Osteocyte (in vitro differentiated cells): ENCODE results near the gene CEP95. TPM values are rescaled to one million over a fixed set of nuclear protein-coding genes. Genes with fewer than 3 reads are reported as not detected.

ENCODE experiments used
- DNase-seq: peaks from one replicate; pipeline ENCODE4 v3.0.0; 2021; ENCODE audit warnings: mixed read lengths; ENCODE audit not compliant: unreplicated experiment; ENCODE audit errors: extremely low spot score
- H3K27ac Mint-ChIP-seq: one replicate; pipeline ENCODE4 v1.8.0; 2021; ENCODE audit warnings: mild to moderate bottlenecking, mixed read lengths; ENCODE audit not compliant: unreplicated experiment
- H3K27me3 Mint-ChIP-seq: one replicate; pipeline ENCODE4 v1.8.0; 2021; ENCODE audit warnings: mixed read lengths; ENCODE audit not compliant: unreplicated experiment
- H3K36me3 Mint-ChIP-seq: one replicate; pipeline ENCODE4 v1.8.0; 2021; ENCODE audit warnings: mixed read lengths; ENCODE audit not compliant: unreplicated experiment
- H3K4me1 Mint-ChIP-seq: one replicate; pipeline ENCODE4 v1.8.0; 2021; ENCODE audit warnings: mixed read lengths; ENCODE audit not compliant: unreplicated experiment
- H3K4me3 Mint-ChIP-seq: one replicate; pipeline ENCODE4 v1.8.0; 2021; ENCODE audit warnings: mild to moderate bottlenecking, moderate library complexity, mixed read lengths; ENCODE audit not compliant: unreplicated experiment
- H3K9me3 Mint-ChIP-seq: one replicate; pipeline ENCODE4 v1.8.0; 2021; ENCODE audit warnings: mixed read lengths; ENCODE audit not compliant: unreplicated experiment
- total RNA-seq: library from RNA; stranded (reverse); gene quantifications from 2 replicates; pipeline ENCODE4 v1.2.1, GENCODE V29; 2021
- TF ChIP-seq, protein P1 (sequence below): fragments of 200-600 bp; sonication (generic); IDR thresholded peaks from 2 replicates; pipeline ENCODE4 v1.5.0; 2021; ENCODE audit warnings: antibody characterized with exemption, mild to moderate bottlenecking, moderate library complexity

The CEP95 gene
- total RNA-seq, 1 donor from 2014 or later, result 47.8 TPM

DNA sequence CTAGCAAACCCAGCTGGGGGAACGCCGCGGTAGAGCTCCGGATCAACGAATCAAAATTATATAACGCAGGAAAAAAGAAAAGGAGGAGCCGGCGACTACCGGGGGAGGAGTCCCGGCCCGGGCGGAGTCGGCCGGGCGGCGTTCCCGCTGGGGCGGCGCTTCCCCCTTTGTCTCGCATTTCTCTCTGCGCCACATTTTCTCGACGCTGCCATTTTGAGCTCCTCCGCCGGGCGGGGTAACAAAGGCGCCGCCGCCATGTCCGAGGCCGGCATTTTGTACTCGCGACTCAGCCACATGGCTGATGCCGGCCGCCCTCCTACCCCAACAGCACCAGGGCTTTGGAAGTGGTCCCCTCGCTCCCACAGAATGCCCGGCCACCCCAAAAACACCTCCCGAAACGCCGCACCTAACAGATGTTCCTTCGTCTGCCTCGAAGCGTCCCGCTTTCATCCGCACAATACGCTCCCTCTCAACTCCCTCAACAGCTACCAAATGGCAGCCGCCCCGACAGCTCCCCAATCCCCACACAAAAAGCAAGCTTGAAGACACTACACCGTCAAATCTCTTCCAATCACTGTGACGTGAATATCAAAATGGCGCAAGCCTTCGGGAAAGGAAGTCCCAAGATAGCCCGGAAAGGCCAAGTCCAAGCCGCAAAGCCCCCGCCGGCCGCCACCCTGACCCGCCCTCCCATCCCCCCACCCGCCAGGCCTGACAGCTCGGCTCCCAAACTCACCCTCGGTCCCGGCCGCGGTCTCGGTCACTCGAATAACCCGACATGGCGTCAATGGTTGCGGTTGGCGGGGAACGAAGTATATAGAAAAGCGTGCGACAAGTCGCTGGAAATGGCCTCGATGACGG lies 1.2 kb upstream of the CEP95 start:
- Mint-ChIP-seq H3K27me3 (no peaks in the 10 kb centered on the region), H3K9me3 (no peaks in the 10 kb centered on the region), H3K4me3 (peak overlapping the region; percentile 100), H3K36me3 (peaks cover 54% of the 10 kb centered on the region), H3K27ac (peak overlapping the region; percentile 100), H3K4me1 (peaks cover 44% of the 10 kb centered on the region)
- peak; percentile 96 for DNase-seq
- TF ChIP-seq, protein P1, sequence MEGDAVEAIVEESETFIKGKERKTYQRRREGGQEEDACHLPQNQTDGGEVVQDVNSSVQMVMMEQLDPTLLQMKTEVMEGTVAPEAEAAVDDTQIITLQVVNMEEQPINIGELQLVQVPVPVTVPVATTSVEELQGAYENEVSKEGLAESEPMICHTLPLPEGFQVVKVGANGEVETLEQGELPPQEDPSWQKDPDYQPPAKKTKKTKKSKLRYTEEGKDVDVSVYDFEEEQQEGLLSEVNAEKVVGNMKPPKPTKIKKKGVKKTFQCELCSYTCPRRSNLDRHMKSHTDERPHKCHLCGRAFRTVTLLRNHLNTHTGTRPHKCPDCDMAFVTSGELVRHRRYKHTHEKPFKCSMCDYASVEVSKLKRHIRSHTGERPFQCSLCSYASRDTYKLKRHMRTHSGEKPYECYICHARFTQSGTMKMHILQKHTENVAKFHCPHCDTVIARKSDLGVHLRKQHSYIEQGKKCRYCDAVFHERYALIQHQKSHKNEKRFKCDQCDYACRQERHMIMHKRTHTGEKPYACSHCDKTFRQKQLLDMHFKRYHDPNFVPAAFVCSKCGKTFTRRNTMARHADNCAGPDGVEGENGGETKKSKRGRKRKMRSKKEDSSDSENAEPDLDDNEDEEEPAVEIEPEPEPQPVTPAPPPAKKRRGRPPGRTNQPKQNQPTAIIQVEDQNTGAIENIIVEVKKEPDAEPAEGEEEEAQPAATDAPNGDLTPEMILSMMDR, result no peak

DNA sequence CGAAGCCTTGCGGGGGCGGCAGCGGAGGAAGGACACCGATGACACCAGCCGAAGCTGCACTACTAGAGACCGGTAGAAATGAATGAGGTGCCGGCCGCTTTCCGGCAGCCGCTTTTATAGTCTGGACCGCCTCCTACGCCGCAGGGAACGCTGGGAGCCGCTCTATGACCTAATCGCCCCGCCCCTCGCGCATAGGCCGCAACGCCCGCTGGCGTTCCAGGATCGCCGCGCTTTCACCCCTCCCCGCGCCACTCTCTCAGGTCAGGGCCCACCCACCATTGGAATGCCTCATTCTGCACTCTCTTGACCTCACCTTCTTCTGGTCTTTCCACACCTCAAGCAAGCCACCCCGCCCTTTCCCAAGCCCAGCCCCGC lies 589 bp upstream of the CEP95 start, which contains the start of gene DDX5:
TSS of gene DDX5 (minus strand) at position 89 of the 375 bp plus-strand sequence. CDS start 170 bp downstream, outside the sequence.
- Mint-ChIP-seq H3K27ac (peak within 1 kb of the TSS; percentile 100), H3K4me1 (peaks cover 42% of the 10 kb centered on the region), H3K36me3 (peaks cover 55% of the 10 kb centered on the region), H3K4me3 (peak within 1 kb of the TSS; percentile 100), H3K27me3 (no peaks in the 10 kb centered on the region), H3K9me3 (no peaks in the 10 kb centered on the region)
- TF ChIP-seq, protein P1, result no peak
- peak; percentile 98 for DNase-seq

DNA sequence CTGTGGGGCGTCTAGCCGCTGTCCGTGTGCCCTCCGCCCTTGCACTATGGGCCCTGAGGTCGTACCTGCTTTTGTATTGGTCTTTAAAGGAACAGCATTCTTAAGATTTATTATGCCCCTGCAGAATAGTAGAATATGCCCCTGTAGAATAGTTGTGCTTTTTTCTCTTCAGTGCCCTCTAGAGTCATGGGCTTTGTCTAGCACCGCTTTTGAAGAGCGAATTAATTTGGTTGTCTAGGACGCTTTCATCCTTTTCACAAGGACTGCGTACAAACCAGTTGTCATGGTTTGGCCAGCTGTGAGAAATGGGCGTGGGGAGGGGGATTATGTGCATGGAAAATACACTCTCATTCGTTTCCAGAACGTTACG lies 621 bp downstream of the CEP95 start:
- no peaks in the 10 kb centered on the region for H3K9me3 Mint-ChIP-seq
- no peak for DNase-seq
- H3K27ac Mint-ChIP-seq, result peak overlapping the region; percentile 100
- peaks cover 52% of the 10 kb centered on the region for H3K36me3 Mint-ChIP-seq
- H3K27me3 Mint-ChIP-seq, result no peaks in the 10 kb centered on the region
- peaks cover 32% of the 10 kb centered on the region for H3K4me1 Mint-ChIP-seq
- peak overlapping the region; percentile 100 for H3K4me3 Mint-ChIP-seq
- TF ChIP-seq, protein P1, result peak; percentile 54

DNA sequence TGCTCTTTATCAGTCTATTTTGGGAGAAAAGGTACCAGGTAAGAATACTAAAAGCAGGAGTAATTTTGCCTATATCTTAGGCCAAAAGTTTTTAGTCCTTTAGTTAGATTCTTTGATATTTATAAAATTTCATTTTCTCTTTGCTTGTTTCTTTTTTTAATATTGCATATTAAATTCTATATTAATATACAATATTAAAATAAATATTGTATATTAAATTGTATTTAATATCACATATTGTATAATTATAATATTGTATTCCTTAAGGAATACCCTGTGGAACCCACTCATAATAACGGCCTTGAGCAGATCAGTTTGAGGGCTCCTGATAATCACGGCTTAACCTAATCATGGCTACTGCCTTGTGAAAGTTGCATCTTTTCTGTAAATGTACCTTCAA lies 1.9 kb downstream of the CEP95 start:
- Mint-ChIP-seq H3K9me3 (no peaks in the 10 kb centered on the region), H3K4me3 (peak overlapping the region; percentile 100), H3K4me1 (peaks cover 20% of the 10 kb centered on the region), H3K36me3 (peaks cover 45% of the 10 kb centered on the region), H3K27ac (no peak overlapping the region), H3K27me3 (no peaks in the 10 kb centered on the region)
- TF ChIP-seq, protein P1, result no peak
- no peak for DNase-seq

DNA sequence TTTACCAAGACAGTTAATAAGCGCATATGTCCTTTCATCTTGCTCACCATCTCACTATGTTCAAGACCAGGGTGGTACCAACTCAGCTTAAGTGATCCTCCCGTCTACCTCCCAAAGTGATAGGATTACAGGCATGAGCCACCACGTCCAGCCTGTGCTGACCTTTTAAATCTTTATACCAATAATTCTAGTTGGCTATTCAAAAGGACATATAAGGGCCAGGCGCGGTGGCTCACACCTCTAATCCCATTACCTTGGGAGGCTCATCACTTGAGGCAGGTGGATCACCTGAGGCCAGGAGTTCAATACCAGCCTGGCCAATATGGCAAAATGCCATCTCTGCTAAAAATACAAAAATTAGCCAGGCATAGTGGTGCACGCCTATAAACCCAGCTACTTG lies 2.4 kb downstream of the CEP95 start:
- Mint-ChIP-seq H3K4me1 (peaks cover 15% of the 10 kb centered on the region), H3K27ac (no peak overlapping the region), H3K4me3 (no peak overlapping the region), H3K36me3 (peaks cover 44% of the 10 kb centered on the region), H3K27me3 (no peaks in the 10 kb centered on the region), H3K9me3 (no peaks in the 10 kb centered on the region)
- no peak for DNase-seq
- TF ChIP-seq, protein P1, result no peak
